C4-2B (cell line): Measurements from ENCODE around the gene TMEM44.

Experiments used
- CTCF ChIP-seq: fragments of 450-650 bp; conservative IDR thresholded peaks from 2 replicates; pipeline ENCODE4 v1.5.1; 2017; ENCODE audit warnings: mild to moderate bottlenecking
- ZFX ChIP-seq: fragments of 450-650 bp; IDR thresholded peaks from 2 replicates; pipeline ENCODE4 v1.6.1; 2017

- TF ChIP-seq CTCF (peak; percentile 98), ZFX (no peak)
Measured at GRCh38 chr3:194682694-194683310, 49.6 kb upstream of the TMEM44 start.
